A673 (cell line): ENCODE data around the gene SGTA. TPM values are rescaled to one million over a fixed set of nuclear protein-coding genes. Genes with fewer than 3 reads are reported as not detected.

ENCODE experiments used
- BruUV-seq: library from RNA; stranded (reverse); fragments of 400-500 nt; replicated peaks from 2 replicates; lab custom pipeline; 2021; lab: Mats Ljungman, UMichigan
- CTCF ChIA-PET: fragments of 300-600 bp; sonication (Branson Sonifier 250); formaldehyde crosslinking; loops from one replicate; lab custom pipeline; 2022; ENCODE audit warnings: antibody characterized with exemption; lab: Charles Lee
- POLR2A ChIA-PET: fragments of 300-600 bp; sonication (Branson Sonifier 250); formaldehyde crosslinking; loops from one replicate; lab custom pipeline; 2022; ENCODE audit warnings: antibody characterized with exemption; ENCODE audit not compliant: low non-redundant PET; lab: Charles Lee
- DNase-seq: peaks from one replicate; pipeline ENCODE4 v3.0.0-alpha.2; 2015; ENCODE audit warnings: low spot score
- H3K27ac ChIP-seq: fragments of 200-600 bp; sonication (generic); 2 replicates; pipeline ENCODE4 v1.5.1; 2016; ENCODE audit warnings: mixed run types, low read depth, mild to moderate bottlenecking, mixed read lengths, antibody characterized with exemption, low read length; ENCODE audit not compliant: poor library complexity, severe bottlenecking
- H3K27me3 ChIP-seq: fragments of 200-600 bp; sonication (generic); replicated peaks from 2 replicates; pipeline ENCODE4 v1.6.1; 2017; ENCODE audit warnings: mixed run types, low read depth, mild to moderate bottlenecking, mixed read lengths, antibody characterized with exemption, low read length; ENCODE audit not compliant: insufficient read depth, poor library complexity
- H3K36me3 ChIP-seq: fragments of 200-600 bp; sonication (generic); 2 replicates; pipeline ENCODE4 v1.6.1; 2016; ENCODE audit warnings: mixed run types, mild to moderate bottlenecking, mixed read lengths, antibody characterized with exemption, low read length; ENCODE audit not compliant: insufficient read depth, poor library complexity, severe bottlenecking
- H3K4me1 ChIP-seq: fragments of 200-600 bp; sonication (generic); 2 replicates; pipeline ENCODE4 v1.6.1; 2017; ENCODE audit warnings: mixed run types, mild to moderate bottlenecking, mixed read lengths, antibody characterized with exemption, low read length; ENCODE audit not compliant: insufficient read depth, poor library complexity, severe bottlenecking
- H3K4me3 ChIP-seq: fragments of 200-600 bp; sonication (generic); 2 replicates; pipeline ENCODE4 v1.5.1; 2016; ENCODE audit warnings: low read depth, mixed run types, mild to moderate bottlenecking, mixed read lengths, low read length; ENCODE audit not compliant: poor library complexity, severe bottlenecking
- H3K9me3 ChIP-seq: fragments of 200-600 bp; sonication (generic); 2 replicates; pipeline ENCODE4 v1.6.1; 2016; ENCODE audit warnings: mixed run types, low read depth, mild to moderate bottlenecking, mixed read lengths, antibody characterized with exemption, low read length; ENCODE audit not compliant: poor library complexity, severe bottlenecking
- CTCF ChIP-seq: fragments of 300-800, 200-600 bp; sonication (generic); conservative IDR thresholded peaks from 2 replicates; pipeline ENCODE4 v1.5.1; 2017; ENCODE audit warnings: low read depth, mild to moderate bottlenecking, antibody characterized with exemption, low read length, moderate library complexity, mixed read lengths
- EZH2 ChIP-seq: fragments of 200-600 bp; sonication (generic); IDR thresholded peaks from 2 replicates; pipeline ENCODE4 v1.6.1; 2017; ENCODE audit warnings: borderline replicate concordance, low read depth, mild to moderate bottlenecking, mixed read lengths, antibody characterized with exemption, low read length; ENCODE audit not compliant: poor library complexity, severe bottlenecking
- intact Hi-C: fragments of 100-400 bp; cut with micrococcal nuclease; formaldehyde crosslinking; loops from one replicate; pipeline ENCODE4 v1.10.0; 2022; ENCODE audit not compliant: unreplicated experiment
- total RNA-seq: library from RNA; stranded (reverse); gene quantifications from 2 replicates; pipeline ENCODE4 v1.2.3, GENCODE V29; 2021

SGTA gene
- total RNA-seq, 1 experiment from 2014 or later = 106 TPM

GRCh38 chr19:2716722-2717637, 66.1 kb downstream of the SGTA start:
- ChIA-PET POLR2A (no interaction called here), CTCF (no interaction called here)
- no TSS peak for BruUV-seq
- H3K4me1 ChIP-seq = peaks cover 5% of the 10 kb centered on the region
- intact Hi-C loops = no loop called here
- H3K4me3 ChIP-seq = no peak overlapping the region
- H3K9me3 ChIP-seq = peaks cover 7% of the 10 kb centered on the region
- no peak for TF ChIP-seq CTCF
- no peak for TF ChIP-seq EZH2
- DNase-seq = no peak
- no peaks in the 10 kb centered on the region for H3K27me3 ChIP-seq
- H3K27ac ChIP-seq = no peak overlapping the region
- peaks cover 9% of the 10 kb centered on the region for H3K36me3 ChIP-seq

- BruUV-seq = no TSS peak
- peaks cover 9% of the 10 kb centered on the region for H3K36me3 ChIP-seq
- no peak for DNase-seq
- no peak overlapping the region for H3K4me3 ChIP-seq
- no peak for TF ChIP-seq CTCF
- no peak for TF ChIP-seq EZH2
- no peaks in the 10 kb centered on the region for H3K27me3 ChIP-seq
- H3K27ac ChIP-seq = no peak overlapping the region
- CTCF ChIA-PET = no interaction called here
- H3K9me3 ChIP-seq = peaks cover 7% of the 10 kb centered on the region
- POLR2A ChIA-PET = no interaction called here
- no peaks in the 10 kb centered on the region for H3K4me1 ChIP-seq
- intact Hi-C loops = no loop called here
These were observed 66.8 kb downstream of the SGTA start for GRCh38 chr19:2716275-2716650.

GRCh38 chr19:2715470-2716274, 67.4 kb downstream of the SGTA start:
- Histone ChIP-seq H3K27me3 (no peaks in the 10 kb centered on the region), H3K36me3 (peaks cover 9% of the 10 kb centered on the region), H3K9me3 (peaks cover 7% of the 10 kb centered on the region), H3K4me1 (no peaks in the 10 kb centered on the region), H3K27ac (no peak overlapping the region), H3K4me3 (no peak overlapping the region)
- TSS peak; percentile 35 for BruUV-seq
- ChIA-PET CTCF (no interaction called here), POLR2A (no interaction called here)
- intact Hi-C loops = no loop called here
- no peak for TF ChIP-seq EZH2
- TF ChIP-seq CTCF = no peak
- DNase-seq = no peak
